T1000 (cell line): ENCODE data around the gene AP1M1.

Experiments
- DNase-seq: peaks from one replicate; lab custom pipeline; 2025; ENCODE audit warnings: mixed read lengths; lab: John Stamatoyannopoulos, UW

The AP1M1 gene

DNA sequence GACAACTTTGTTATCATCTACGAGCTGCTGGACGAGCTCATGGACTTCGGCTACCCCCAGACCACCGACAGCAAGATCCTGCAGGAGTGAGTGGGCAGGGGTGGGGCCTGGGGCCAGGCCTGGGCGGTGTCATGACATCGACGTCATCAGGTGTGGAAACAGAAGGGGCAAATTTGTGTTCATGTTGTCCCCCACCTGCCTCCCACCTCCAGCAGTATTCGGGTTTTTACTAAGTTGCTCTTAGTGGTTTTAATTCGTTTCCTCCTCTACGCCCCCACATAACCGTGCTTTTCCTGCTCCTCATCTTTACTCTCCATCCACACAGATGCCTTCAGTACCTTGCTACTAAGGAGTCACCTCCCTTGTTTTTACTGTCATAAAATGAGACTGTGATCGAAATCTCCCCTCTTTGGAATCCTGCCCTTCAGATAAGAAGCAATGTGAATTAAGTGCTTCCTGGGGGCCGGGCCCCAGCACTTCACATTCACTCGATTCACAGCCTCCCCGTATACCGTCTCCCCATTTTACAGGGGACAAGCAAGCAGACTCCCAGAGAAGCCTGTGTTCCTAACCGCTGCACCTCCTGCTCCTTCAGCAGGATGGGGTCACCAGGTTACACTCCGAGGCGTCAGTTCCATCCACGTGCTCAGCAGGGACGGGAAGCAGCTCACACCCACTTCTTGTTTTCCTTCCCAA is 10.5 kb downstream of the AP1M1 start:
- DNase-seq, result no peak

DNA sequence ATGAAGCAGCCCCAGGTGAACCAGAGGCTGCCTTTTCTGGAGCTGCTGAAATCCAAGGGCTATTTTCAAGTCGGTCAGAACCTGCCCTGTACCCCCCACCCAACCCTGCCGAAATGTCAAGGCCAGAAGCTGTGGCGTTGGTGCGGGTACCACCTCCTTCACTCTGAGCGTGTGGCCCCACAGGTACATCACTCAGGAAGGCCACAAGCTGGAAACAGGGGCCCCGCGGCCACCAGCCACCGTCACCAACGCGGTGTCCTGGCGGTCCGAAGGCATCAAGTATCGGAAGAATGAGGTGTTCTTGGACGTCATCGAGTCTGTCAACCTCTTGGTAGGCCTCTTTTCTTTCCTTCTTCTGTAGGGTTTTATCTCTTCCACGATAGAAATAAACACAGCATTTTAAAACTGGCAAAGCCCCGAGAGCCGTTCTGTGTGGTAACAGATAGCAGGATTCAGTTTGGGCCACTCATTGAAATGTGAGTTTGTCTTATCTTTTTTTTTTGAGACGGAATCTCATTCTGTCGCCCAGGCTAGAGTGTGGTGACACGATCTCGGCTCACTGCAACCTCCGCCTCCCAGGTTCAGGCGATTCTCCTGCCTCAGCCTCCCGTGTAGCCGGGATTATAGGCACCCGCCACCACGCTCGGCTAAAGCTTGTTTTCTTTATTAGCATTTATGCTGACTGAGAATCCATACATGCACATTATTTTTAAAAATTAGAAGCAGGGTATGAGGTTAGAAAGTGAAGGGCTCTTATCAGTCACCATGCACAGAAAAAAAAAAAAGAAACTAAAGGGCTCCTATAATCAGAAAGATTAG is 11.3 kb downstream of the AP1M1 start:
- no peak for DNase-seq

DNA sequence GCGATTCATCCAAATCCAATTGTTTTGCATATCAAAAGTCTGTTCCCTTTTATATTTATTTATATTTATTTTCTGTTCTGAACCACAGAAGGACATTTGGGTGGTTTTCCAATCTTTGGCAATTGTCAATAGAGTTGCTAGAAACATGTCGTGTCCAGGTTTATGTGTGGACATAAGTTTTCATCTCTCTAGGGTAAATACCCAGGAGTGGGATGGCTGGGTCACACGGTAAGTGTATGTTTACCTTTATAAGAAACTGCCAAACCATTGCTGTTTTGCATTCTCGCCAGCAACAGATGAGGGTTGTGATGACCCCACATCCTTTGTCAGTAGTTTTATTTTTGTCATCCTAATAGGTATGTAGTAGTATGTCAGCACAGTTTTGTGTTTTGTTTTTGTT is 12.5 kb downstream of the AP1M1 start:
- no peak for DNase-seq

DNA sequence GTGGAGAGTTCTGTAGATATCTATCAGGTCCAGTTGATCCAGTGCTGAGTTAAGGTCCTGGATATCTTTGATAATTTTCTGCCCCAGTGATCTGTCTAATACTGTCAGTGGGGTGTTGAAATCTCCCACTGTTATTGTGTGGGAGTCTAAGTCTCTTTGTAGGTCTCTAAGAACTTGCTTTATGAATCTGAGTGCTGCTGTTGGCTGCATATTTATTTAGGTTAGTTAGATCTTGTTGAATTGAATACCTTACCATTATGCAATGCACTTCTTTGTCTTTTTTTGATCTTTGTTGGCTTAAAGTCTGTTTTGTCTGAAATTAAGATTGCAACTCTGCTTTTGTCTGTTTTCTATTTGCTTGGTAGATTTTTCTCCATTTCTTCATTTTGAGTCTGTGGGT is 15.4 kb downstream of the AP1M1 start:
- DNase-seq, result no peak

DNA sequence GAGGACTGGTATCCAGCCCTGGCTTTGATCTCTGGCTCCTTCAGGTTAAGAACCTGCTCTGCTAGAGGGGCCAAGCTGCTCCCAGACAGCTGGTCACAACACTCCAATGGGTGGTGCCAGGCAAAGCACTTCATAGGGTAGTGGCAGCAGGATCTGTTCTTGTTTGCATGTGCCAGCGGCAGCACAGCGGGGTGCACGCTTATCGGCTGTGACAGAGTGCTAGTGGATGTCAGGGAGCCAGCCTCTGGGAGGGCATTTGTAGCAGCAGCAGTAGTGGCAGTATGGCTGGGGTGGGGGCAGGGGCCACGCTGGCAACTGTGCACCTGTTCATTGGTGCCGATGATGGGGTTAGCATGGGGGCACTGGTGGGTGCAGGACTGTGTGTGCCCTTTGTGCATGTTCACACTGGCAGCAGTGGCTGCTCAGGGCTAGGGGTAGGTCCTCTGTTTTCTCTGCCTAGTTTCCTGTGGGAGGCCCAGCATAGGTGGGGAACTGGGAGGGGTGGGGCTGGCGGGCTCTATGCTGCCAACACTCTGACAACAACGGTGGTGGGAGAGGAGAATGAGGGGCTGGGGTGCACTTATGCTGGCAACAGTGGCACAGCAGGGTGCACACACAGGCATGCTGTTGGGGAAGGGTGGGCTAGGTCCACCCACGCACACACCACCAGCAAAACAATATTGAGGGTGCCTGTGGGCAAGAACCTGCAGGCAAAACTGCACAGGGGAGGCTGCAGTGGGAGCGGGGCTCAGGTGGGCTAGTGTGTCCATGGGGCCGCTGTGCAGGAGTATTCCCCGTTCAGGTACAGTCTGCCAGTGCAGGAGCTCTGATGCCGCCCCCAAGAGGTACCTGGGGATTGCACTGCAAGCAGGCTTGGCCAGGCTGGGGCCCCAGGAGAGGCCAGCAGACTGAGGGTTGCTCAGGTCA is 19.3 kb downstream of the AP1M1 start:
- DNase-seq, result no peak

DNA sequence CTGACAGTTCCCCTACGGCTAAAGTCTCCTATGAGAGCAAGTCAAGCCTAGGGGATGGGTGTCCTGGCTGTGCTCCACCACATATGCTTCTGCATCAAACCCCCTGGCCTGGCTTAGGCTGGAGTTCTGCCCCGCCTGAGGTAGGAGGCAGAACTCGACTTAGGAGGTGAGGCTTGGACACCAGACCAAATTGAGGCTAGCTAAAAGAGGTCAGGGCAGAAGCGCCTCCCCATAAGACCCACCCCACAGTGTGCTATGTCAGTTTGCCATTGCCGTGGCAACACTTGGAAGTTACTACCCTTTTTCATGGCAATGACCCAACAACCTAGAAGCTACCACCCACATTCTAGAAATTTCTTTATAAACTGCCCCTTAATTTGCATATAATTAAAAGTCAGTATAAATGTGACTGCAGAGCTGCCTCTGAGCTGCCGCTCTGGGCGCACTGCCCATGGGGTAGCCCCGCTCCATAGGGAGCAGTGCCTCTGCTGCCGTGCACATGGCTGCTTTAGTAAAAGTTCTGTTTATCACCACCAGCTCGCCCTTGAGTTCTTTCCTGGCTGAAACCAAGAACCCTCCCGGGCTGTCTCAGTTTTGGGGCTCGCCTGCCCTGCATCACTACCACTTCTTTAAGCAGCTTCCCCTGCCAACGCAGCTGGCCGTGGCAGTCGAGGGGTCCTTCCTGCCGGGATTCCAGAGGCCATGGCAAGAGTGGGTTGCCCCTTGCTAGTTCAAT is 20.2 kb downstream of the AP1M1 start:
- no peak for DNase-seq

DNA sequence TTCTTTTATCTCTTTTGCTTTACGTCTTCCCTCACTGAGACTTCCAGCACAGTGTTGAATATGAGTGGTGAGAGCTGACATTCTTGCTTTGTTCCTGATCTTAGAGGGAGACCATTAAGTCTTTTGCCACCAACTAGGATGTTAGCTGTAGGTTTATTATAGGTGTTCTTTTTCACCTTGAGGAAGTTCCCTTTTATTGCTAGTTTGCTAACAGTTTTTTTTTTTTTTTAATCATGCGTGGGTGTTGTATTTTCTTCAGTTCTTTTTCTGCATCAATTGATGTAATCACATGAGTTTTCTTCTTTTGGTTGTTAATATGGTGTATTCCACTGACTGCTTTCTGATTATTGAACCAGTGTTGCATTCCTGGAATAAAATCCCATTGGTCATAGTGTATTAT is 21.1 kb downstream of the AP1M1 start:
- no peak for DNase-seq

DNA sequence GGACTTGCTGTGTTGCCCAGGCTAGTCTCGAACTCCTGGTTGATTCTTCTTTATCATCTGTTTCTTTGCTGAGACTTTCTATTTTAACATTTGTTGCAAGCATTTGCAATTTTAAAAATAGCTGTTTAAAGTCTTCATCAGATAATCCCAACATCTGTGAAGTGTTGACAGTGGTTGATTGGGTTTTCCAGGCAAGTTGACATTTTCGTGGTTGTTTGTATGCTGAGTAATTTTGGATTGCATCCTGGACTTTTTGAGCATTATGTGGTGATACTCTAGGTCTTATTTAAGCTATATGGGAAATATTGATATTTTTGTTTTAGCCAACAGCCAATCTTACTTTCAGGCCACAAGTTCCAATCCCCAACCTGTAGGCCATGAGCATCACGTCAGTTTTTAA is 25.1 kb downstream of the AP1M1 start:
- DNase-seq, result no peak

DNA sequence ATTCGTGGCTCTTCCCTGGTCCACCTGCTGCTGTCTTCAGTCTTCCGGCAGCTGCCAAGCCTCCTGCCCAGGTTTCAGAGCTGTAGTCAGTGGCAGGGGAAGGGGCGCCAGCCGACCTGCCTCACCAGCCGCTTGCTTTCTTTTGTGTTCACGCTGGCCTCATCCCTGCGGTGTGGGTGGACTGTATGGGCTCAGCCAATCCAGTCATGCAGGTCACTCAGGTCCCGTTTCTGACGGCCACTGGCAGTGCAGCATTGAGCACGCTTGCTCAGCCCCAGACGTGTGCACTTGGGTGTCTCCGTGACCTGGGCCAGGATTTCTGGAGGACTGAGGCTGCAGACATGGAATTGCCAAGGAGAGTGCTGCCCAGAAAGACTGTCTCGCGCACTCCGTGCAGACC is 26.0 kb downstream of the AP1M1 start:
- no peak for DNase-seq

DNA sequence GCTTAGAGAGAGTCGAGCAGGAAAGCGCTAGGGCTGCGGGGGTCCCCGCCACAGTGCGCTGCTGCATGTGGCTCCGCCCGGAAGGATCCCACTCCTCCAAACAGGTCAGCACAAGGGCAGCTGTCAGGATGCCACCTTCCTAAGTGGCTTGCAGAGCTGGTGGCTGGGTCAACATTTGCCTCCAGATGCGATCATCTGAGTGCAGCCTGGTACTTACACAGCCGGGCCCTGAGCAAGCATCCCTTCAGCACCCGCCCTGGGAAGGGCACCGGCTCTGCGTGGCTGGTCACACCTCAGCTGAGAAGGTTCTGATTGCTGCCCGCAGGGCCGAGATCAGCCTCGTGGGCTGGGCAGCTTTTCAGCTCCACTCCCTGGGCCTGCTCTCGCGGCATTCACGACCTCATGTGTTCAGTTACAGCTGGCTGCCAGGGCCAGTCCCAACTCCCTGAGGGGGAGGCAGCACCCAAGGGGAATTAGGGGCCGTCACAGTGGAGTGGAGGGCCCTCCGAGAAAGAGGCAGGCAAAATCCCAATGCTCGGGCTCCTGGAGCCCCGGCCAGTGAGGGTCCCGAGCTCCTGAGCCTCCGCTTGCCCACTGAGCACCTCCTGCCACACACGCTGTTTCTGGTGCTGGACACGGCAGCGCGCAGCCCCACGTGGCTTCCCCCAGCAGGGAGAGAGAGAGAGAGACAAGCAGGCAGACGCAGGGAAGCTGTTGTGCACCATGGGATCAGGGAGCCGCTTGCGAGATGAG is 26.8 kb downstream of the AP1M1 start:
- no peak for DNase-seq

DNA sequence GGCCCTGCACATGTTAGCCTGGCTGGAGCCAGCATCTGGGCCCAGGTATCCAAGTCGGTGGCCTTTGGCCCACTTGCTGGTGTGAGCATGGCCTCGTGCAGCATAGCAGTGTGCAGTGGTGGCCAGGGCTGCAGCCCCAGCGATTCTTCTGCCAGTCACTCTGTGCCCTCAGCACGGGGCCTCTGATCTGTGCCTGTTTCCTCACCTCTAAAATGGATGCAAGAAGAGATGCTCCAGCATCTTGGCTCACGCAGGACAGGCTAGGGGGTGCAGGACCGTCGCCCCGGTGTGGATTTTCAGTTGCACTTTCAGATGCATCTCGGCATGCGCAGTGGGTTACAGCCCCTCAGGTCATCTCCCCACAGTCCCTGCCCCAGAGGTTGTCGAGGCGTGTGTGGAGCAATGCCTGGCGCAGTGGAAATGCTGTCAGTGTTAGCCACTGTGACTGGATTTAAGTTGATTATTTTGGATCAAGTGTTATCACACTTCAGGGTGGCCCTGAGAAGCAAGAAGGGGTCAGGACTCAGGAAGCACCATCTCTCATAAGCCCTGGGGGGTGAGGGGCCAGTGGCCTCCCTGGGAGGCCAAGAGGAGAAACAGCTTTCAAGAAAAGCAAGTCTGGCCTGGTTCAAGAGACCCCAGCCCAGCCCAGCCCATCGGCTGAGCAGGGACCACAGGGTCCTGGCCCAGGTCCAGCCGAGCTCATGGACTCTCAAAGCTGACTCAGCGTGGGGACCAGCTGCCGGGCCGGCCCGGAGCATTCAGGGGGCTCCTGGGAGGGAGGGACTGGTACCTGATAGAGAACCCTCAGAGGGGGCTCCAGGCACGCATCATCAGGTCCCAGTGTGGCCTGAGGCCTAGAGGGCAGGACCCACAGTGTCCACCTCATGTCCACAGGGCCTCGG is 27.8 kb downstream of the AP1M1 start:
- DNase-seq, result no peak

DNA sequence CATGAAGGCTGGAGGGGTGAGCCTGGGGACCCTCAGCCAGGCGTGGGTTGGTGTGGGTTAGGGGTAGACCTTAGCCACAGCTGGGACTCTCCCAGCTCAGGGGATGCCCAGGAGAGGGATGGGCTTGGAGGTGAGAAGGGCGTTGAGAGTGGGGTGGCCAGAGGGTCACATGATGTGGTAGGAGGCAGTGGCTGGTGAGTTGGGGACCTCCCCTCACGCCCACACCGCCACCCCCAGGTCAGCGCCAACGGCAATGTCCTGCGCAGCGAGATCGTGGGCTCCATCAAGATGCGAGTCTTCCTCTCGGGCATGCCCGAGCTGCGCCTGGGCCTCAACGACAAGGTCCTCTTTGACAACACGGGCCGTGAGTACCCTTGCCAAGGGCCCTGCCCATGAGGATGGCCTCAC is 28.5 kb downstream of the AP1M1 start:
- no peak for DNase-seq

DNA sequence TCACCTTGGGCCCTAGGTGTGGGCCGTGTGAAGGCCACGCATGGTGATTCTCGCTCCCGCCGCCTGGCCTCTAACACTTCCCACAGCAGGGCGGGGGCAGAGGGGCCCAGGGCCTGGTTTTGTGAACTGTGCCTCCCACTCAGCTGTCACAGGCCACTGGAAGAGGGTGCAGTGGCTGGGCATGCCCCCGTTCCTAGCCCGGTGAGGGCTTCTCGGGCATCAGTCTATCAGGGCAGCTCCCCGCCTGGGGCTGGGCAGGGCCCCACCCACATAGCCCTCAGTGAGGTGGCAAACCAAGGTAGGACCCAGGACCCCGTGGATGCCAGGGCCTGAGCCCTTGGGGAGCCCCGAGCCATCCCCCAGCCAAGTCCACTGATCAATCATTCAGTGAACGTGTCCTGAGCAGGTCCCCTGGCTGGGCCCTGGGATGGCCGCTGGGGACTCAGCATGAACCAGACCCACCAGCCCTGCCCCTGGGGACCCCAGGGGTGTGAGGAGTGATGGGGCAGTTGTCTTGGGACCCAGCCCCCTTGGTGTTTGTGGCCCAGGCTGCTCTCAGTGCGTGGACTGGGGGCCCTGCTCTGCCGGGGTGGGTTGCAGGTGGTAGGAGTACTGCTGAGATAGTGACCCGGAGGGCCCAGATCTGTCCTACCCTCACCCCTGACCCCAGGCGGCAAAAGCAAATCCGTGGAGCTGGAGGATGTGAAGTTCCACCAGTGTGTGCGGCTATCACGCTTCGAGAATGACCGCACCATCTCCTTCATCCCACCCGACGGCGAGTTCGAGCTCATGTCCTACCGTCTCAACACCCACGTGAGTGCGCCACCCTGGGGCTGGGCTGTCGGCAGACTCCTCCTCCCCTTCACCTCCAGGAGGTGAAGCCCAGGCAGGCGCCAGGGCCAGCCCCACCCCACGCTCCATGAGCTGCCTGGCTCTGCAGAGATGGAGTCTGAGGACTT is 29.4 kb downstream of the AP1M1 start:
- no peak for DNase-seq

DNA sequence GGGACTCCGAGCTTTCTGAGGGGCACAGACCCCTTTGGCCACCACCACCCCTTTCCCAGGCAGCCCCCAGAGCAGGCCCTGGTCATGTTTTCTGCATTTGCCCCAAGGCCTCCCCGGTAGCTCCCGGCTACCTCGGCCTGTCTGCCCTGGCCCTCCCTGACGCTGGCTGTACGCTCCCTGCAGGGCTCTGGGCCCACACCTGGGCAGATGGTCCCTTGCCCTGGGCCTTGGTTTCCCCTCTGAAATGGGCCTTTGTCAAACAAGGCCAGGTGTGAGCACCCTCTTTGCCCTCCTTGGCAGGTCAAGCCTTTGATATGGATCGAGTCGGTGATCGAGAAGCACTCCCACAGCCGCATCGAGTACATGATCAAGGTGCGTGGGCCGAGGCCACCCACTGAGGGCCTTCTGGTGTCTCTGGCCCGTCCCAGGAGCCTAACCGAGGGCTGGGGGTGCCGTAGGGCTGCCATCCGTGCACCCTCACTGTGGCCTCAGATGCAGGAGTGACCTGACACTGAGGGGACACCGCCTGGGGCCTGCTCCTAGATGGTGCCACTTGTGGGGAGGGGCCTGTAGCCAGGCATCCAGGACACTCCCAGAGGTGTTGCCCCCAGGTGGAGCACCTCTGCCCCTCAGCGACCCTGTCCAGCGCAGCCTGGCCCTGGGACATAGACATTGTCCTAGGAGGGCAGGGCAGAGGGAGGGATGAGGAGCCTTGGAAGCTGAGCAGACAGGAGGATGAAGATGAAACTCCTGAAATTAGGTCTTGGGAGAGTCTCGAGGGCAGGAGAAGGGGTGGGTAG is 30.3 kb downstream of the AP1M1 start:
- DNase-seq, result no peak

DNA sequence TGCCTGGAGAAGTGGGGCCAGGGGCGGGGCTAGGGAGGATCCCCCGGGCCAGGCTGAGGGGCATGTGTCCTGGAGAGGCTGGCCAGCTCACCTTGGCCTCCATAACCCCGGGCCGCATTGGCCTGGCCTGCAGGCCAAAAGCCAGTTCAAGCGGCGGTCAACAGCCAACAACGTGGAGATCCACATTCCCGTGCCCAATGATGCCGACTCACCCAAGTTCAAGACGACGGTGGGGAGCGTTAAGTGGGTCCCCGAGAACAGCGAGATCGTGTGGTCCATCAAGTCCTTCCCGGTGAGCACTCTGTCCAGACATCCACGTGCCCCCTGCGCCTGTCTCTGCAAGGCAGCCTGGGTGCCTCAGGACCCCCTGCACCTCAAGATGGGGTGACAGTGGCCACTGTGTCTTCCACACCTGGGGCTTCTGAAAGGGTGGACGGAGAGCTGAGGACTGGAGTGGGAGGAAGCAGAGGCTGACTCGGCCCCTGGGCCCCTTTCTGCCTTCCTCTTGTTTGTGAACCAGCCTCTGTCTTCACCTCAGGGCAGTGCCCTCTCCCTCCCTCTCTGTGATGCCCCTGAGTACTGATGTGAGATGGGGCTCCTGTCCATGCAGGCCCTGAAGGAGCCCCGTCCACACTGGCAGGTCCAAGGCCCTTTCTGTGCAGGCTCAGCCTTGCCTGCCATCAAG is 31.1 kb downstream of the AP1M1 start:
- no peak for DNase-seq

DNA sequence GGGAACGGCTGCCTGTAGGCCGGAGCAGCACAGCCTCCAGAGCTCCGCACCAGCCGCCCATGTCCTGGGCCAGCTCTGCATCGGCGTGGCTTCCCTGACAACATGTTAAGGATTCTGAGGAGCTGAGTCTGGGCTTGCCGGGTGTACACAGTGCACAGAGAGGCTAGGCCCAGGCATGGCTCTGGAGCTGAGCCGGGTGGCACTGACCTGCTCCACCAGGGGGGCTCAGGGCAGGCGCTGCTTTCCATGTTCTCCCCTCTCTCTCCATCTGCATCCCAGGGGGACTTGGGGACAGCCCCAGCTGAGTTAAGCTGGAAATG is 31.6 kb downstream of the AP1M1 start:
- DNase-seq, result no peak

DNA sequence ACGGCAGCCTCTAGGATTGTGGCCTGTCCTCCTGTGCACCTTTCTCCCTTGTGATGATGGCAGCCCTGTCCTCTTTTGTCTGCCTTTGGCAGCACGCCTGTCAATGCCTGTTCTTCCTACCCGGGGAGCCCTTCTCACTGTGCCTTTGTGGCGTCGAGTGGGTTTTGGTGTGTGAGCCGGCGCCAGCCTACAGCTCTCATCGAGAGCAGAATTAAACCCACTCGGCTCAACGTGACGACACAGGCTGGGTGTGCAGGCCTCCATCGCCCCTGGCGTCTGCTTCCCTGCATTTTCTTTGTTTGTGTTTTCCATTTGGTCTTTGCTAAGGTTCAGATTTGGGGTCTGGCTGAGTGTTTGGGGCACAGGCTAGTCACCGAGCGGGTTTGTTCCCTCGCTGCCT is 34.4 kb downstream of the AP1M1 start:
- DNase-seq, result no peak

DNA sequence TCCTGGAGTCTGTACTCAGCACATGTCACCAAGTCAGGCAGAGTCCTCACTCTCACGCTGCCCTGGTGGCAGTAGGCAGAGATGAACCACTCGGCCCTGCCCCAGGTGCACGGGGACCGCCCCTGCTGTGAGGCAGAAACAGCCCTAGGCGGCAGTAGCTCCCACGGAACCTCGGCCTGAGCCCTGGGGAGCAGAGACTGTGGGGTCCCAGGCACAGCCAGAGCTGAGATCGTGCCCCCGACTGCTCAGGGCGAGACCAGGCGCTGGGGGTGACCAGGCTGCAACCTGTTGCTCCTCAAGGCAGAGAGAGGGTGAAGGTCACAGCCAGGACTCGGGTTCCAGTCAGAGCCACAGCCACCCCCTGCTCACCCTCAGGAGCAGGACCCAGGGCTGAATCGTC is 34.9 kb downstream of the AP1M1 start:
- DNase-seq, result no peak
